ENCODE measurements around the gene NAPA.

- TF ChIP-seq CTCF (IDR thresholded peaks at IDR 0.05): no peak
- no peak for TF ChIP-seq POLR2A (IDR thresholded peaks at IDR 0.05)
- no peak for TF ChIP-seq POLR2AphosphoS5 (IDR thresholded peaks at IDR 0.05)
Measured at GRCh38 chr19:47450478-47450877, 64.4 kb downstream of the NAPA start.

All from stomach (tissue), 4 donors.